ENCODE measurements around the gene RDH11. TPM values are rescaled to one million over a fixed set of nuclear protein-coding genes. Genes with fewer than 3 reads are reported as not detected.
"Not testable (repeated sequence)": the region's sequence is repeated elsewhere in the genome, so short reads cannot be mapped to it uniquely, and the experiment has no call there.

The RDH11 gene
- total RNA-seq, 1 experiment from 2014 or later: 125 TPM

DNA sequence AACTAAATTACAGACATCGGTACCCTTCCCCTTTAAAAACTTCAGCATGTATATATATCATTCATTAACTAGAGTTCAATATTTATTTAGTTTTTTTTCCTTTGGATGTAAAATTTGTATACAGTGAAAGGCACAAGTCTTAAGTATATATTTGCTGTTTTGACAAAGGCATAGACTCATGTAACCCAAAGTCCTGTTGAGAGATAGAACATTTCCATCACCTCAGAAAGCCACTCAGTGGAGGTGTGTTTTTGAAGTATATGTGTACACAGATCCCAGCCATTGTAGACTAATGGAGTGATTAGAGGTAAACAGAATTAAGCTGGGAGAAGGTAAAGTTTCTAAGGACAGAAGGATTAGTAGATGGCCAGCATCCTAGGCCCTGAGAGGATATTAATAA is 21.5 kb upstream of the RDH11 start:
- intact Hi-C loops (cut with micrococcal nuclease): no loop called here
- Histone ChIP-seq H3K4me3 (ENCODE audit: low read length) (no peak overlapping the region), H3K79me2 (ENCODE audit: low read length) (no peaks in the 10 kb centered on the region), H3K4me1 (ENCODE audit: insufficient read depth, low read length) (no peaks in the 10 kb centered on the region), H4K20me1 (ENCODE audit: low read length) (no peaks in the 10 kb centered on the region), H3K9me2 (replicated peaks; ENCODE audit: low read length) (no peaks in the 10 kb centered on the region), H3K4me2 (ENCODE audit: low read length) (no peak overlapping the region), H3K9me3 (ENCODE audit: low read length) (no peaks in the 10 kb centered on the region), H3K36me3 (ENCODE audit: low read depth, low read length) (no peaks in the 10 kb centered on the region), H3K27me3 (ENCODE audit: low read length) (no peaks in the 10 kb centered on the region), H3K27ac (ENCODE audit: low read length) (no peak overlapping the region), H3K9ac (ENCODE audit: low read length) (no peak overlapping the region), H3F3A (ENCODE audit: low read length, unreplicated experiment) (no peaks in the 10 kb centered on the region), H2AFZ (ENCODE audit: low read length) (no peak overlapping the region)
- ATAC-seq (no peak), DNase-seq (no peak)
- BruUV-seq (replicated peaks): no TSS peak
- ChIA-PET CTCF (no interaction called here), POLR2A (ENCODE audit: unreplicated experiment) (no interaction called here)
- no peak for TF ChIP-seq EZH2 (IDR thresholded peaks at IDR 0.05; ENCODE audit: low read length, unreplicated experiment)
- TF ChIP-seq, protein P1, sequence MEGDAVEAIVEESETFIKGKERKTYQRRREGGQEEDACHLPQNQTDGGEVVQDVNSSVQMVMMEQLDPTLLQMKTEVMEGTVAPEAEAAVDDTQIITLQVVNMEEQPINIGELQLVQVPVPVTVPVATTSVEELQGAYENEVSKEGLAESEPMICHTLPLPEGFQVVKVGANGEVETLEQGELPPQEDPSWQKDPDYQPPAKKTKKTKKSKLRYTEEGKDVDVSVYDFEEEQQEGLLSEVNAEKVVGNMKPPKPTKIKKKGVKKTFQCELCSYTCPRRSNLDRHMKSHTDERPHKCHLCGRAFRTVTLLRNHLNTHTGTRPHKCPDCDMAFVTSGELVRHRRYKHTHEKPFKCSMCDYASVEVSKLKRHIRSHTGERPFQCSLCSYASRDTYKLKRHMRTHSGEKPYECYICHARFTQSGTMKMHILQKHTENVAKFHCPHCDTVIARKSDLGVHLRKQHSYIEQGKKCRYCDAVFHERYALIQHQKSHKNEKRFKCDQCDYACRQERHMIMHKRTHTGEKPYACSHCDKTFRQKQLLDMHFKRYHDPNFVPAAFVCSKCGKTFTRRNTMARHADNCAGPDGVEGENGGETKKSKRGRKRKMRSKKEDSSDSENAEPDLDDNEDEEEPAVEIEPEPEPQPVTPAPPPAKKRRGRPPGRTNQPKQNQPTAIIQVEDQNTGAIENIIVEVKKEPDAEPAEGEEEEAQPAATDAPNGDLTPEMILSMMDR (conservative IDR thresholded peaks at IDR 0.05; ENCODE audit: low read depth, low read length): no peak
- no peak for TF ChIP-seq EZH2phosphoT487 (IDR thresholded peaks at IDR 0.05; ENCODE audit: borderline replicate concordance, low read length)

DNA sequence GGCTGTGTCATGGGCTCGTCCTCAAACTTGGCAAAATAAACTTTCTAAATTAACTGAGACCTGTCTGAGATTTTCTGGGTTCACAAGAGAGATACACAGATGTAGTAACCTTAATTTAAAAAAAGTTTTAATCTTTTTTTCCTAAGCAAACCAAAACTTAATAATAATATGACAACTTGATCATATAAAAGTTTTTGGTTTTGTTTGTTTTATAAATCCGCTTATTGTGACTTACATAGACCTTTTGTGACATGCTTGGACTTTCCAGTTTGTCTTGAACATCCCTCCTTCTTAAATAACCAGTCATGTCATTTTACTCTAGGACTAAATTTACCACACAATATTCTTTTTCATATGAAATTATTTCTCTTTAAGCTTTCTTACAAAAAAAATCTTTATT is 14.6 kb upstream of the RDH11 start:
- Histone ChIP-seq H3K9ac (ENCODE audit: low read length) (no peak overlapping the region), H3K4me1 (ENCODE audit: insufficient read depth, low read length) (peaks cover 2% of the 10 kb centered on the region; the same call in 1 of the 2 replicates), H3K79me2 (ENCODE audit: low read length) (no peaks in the 10 kb centered on the region), H3K27me3 (ENCODE audit: low read length) (no peaks in the 10 kb centered on the region), H4K20me1 (ENCODE audit: low read length) (no peaks in the 10 kb centered on the region), H3K27ac (ENCODE audit: low read length) (no peak overlapping the region), H3K9me3 (ENCODE audit: low read length) (peaks cover 20% of the 10 kb centered on the region), H2AFZ (ENCODE audit: low read length) (no peak overlapping the region), H3K4me3 (ENCODE audit: low read length) (no peak overlapping the region), H3K36me3 (ENCODE audit: low read depth, low read length) (no peaks in the 10 kb centered on the region; the same call in 1 of the 2 replicates), H3K4me2 (ENCODE audit: low read length) (no peak overlapping the region), H3K9me2 (replicated peaks; ENCODE audit: low read length) (no peaks in the 10 kb centered on the region), H3F3A (ENCODE audit: low read length, unreplicated experiment) (no peaks in the 10 kb centered on the region)
- TF ChIP-seq, protein P1 (conservative IDR thresholded peaks at IDR 0.05; ENCODE audit: low read depth, low read length): no peak
- TF ChIP-seq EZH2 (IDR thresholded peaks at IDR 0.05; ENCODE audit: low read length, unreplicated experiment) (no peak), EZH2phosphoT487 (IDR thresholded peaks at IDR 0.05; ENCODE audit: borderline replicate concordance, low read length) (no peak)
- ChIA-PET CTCF (interaction anchor here (0.7 kb wide), 1 partner anchor 9 kb away, joined by 4 read pairs; no protein-coding TSS in a partner anchor), POLR2A (ENCODE audit: unreplicated experiment) (no interaction called here)
- no TSS peak for BruUV-seq (replicated peaks)
- intact Hi-C loops (cut with micrococcal nuclease): no loop called here
- DNase-seq: peak; percentile 24
- ATAC-seq: no peak

DNA sequence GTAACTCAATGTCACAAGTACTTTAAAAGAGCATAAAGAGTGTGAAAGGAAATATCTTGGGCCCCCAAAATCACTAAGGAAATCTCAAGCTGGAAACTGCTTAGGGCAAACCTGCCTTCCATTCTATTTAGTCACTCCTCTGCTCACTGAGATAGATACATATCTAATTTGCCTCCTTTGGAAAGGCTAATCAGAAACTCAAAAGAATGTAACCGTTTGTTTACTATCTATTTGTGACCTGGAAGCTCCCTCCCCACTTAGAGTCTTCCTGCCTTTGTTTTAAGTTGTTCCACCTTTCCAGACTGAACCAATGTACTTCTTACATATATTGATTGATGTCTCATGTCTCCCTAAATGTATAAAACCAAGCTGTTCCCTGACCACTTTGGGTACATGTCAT is 14.2 kb upstream of the RDH11 start:
- H3K36me3 ChIP-seq (ENCODE audit: low read depth, low read length); CTCF ChIA-PET; H3K9me2 ChIP-seq (replicated peaks; ENCODE audit: low read length); H3K79me2 ChIP-seq (ENCODE audit: low read length); POLR2A ChIA-PET (ENCODE audit: unreplicated experiment); H3K4me1 ChIP-seq (ENCODE audit: insufficient read depth, low read length); H4K20me1 ChIP-seq (ENCODE audit: low read length); H3K27ac ChIP-seq (ENCODE audit: low read length); H3F3A ChIP-seq (ENCODE audit: low read length, unreplicated experiment); ATAC-seq; BruUV-seq (replicated peaks); intact Hi-C loops (cut with micrococcal nuclease); H3K27me3 ChIP-seq (ENCODE audit: low read length); H2AFZ ChIP-seq (ENCODE audit: low read length); H3K4me3 ChIP-seq (ENCODE audit: low read length); DNase-seq; H3K4me2 ChIP-seq (ENCODE audit: low read length); H3K9ac ChIP-seq (ENCODE audit: low read length): not testable (repeated sequence)
- H3K9me3 ChIP-seq (ENCODE audit: low read length): peaks cover 20% of the 10 kb centered on the region

DNA sequence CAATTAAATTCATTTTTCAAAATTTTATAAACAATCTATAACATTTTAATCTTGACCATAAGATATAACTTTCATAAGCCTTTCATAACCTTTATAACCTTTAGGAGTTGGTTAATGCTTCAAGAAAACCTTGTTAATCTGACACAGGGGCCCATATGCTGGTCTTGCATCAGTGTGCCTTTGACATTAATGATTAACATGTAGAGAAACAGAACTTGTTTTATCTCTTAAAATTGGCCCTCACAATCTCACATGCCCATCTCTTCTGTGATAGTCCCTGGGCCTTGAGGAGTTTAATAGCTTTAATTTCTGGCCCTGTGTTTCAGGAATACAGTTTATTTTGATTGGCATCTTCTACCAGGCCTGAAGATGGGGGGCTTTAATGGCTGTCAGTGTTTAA is 13.8 kb upstream of the RDH11 start:
- H3K27ac ChIP-seq (ENCODE audit: low read length); H4K20me1 ChIP-seq (ENCODE audit: low read length); H3K4me2 ChIP-seq (ENCODE audit: low read length); DNase-seq; H3K9me2 ChIP-seq (replicated peaks; ENCODE audit: low read length); BruUV-seq (replicated peaks); H3K27me3 ChIP-seq (ENCODE audit: low read length); H3K36me3 ChIP-seq (ENCODE audit: low read depth, low read length); H3K4me3 ChIP-seq (ENCODE audit: low read length); H3K9ac ChIP-seq (ENCODE audit: low read length); H3F3A ChIP-seq (ENCODE audit: low read length, unreplicated experiment); ATAC-seq; H3K79me2 ChIP-seq (ENCODE audit: low read length); CTCF ChIA-PET; intact Hi-C loops (cut with micrococcal nuclease); H2AFZ ChIP-seq (ENCODE audit: low read length); POLR2A ChIA-PET (ENCODE audit: unreplicated experiment); H3K4me1 ChIP-seq (ENCODE audit: insufficient read depth, low read length): not testable (repeated sequence)
- H3K9me3 ChIP-seq (ENCODE audit: low read length): peaks cover 20% of the 10 kb centered on the region

Measured in PC-3 (cell line).